SK-N-SH (cell line): Measurements from ENCODE around the gene RNF167. TPM values are rescaled to one million over a fixed set of nuclear protein-coding genes. Genes with fewer than 3 reads are reported as not detected.

ENCODE experiments used
- CTCF ChIA-PET: fragments of 300-600, 350-600 bp; formaldehyde crosslinking; extraction: SDS; loops from one replicate; lab custom pipeline; 2021; lab: Yijun Ruan, JAX
- POLR2A ChIA-PET: fragments of 350-600 bp; sonication (Branson Sonifier 250); formaldehyde crosslinking; extraction: SDS; loops from one replicate; lab custom pipeline; 2020; ENCODE audit warnings: antibody characterized with exemption, inconsistent platforms; lab: Yijun Ruan, JAX
- DNase-seq: peaks from one replicate; pipeline ENCODE4 v3.0.0; 2012
- H2AFZ ChIP-seq: fragments of 200-600 bp; sonication (generic); 2 replicates; pipeline ENCODE4 v1.8.1; 2016; ENCODE audit warnings: antibody characterized with exemption, mild to moderate bottlenecking, low read depth
- H3F3A ChIP-seq: fragments of 200-600 bp; sonication (generic); replicated peaks from 2 replicates; pipeline ENCODE3; 2016; ENCODE audit warnings: antibody characterized with exemption, mild to moderate bottlenecking; ENCODE audit not compliant: insufficient read depth
- H3K27ac ChIP-seq, 2 experiments: fragments of 200-500 bp in 1 of 2; fragments of 200-600 bp in 1 of 2; sonication (Bioruptor generic) in 1 of 2; sonication (generic), shearing (Covaris generic) in 1 of 2; 2 replicates each; pipeline versions ENCODE4 v1.5.1 to v1.6.1; 2014 to 2016; ENCODE audit warnings: low read depth in 2 of 2, inconsistent platforms in 1 of 2, low read length in 1 of 2, mild to moderate bottlenecking in 1 of 2, mixed read lengths in 1 of 2
- H3K27me3 ChIP-seq: fragments of 200-600 bp; sonication (generic), shearing (Covaris generic); 2 replicates; pipeline ENCODE4 v1.6.1; 2016; ENCODE audit warnings: mixed run types; ENCODE audit not compliant: insufficient read depth
- H3K36me3 ChIP-seq, 2 experiments: fragments of 200-500 bp in 1 of 2; fragments of 200-600 bp in 1 of 2; sonication (Bioruptor generic) in 1 of 2; sonication (generic) in 1 of 2; replicated peaks in 1 of 2; 2 replicates each; pipeline versions ENCODE3 to v1.5.1; 2014 to 2016; ENCODE audit warnings: low read length in 1 of 2, mild to moderate bottlenecking in 1 of 2; ENCODE audit not compliant: insufficient read depth in 2 of 2, control insufficient read depth in 1 of 2
- H3K4me1 ChIP-seq, 2 experiments: fragments of 200-500 bp in 1 of 2; fragments of 200-600 bp in 1 of 2; sonication (Bioruptor generic) in 1 of 2; sonication (generic), shearing (Covaris generic) in 1 of 2; 2 replicates each; pipeline versions ENCODE4 v1.5.1 to v1.6.1; 2014 to 2016; ENCODE audit warnings: low read depth in 1 of 2, low read length in 1 of 2, mixed run types in 1 of 2; ENCODE audit not compliant: insufficient read depth in 2 of 2, control insufficient read depth in 1 of 2
- H3K4me2 ChIP-seq: fragments of 200-600 bp; sonication (generic), shearing (Covaris generic); 2 replicates; pipeline ENCODE4 v1.6.1; 2017; ENCODE audit warnings: mixed run types
- H3K4me3 ChIP-seq, 2 experiments: fragments of 200-500 bp in 1 of 2; fragments of 200-600 bp in 1 of 2; sonication (Bioruptor generic) in 1 of 2; sonication (generic), shearing (Covaris generic) in 1 of 2; 2 replicates each; pipeline versions ENCODE4 v1.5.1 to v1.8.1; 2014 to 2016; ENCODE audit warnings: low read depth in 2 of 2, inconsistent platforms in 1 of 2, low read length in 1 of 2, mild to moderate bottlenecking in 1 of 2, mixed read lengths in 1 of 2, moderate library complexity in 1 of 2
- H3K79me2 ChIP-seq: fragments of 200-600 bp; sonication (generic); 2 replicates; pipeline ENCODE4 v1.8.1; 2017; ENCODE audit warnings: mild to moderate bottlenecking; ENCODE audit not compliant: insufficient read depth
- H3K9ac ChIP-seq: fragments of 200-600 bp; sonication (generic); 2 replicates; pipeline ENCODE4 v1.6.1; 2017; ENCODE audit warnings: mixed run types
- H3K9me2 ChIP-seq: fragments of 200-600 bp; sonication (generic); 2 replicates; pipeline ENCODE4 v1.6.1; 2017; ENCODE audit warnings: mixed run types
- H3K9me3 ChIP-seq: fragments of 200-600 bp; sonication (generic); 2 replicates; pipeline ENCODE4 v1.6.1; 2017; ENCODE audit warnings: mixed run types, mild to moderate bottlenecking, moderate library complexity
- H4K20me1 ChIP-seq: fragments of 200-600 bp; sonication (generic); 2 replicates; pipeline ENCODE4 v1.6.1; 2017; ENCODE audit warnings: mild to moderate bottlenecking, mixed run types; ENCODE audit not compliant: insufficient read depth
- CTCF ChIP-seq: fragments of 200-600 bp; sonication (generic); IDR thresholded peaks from 2 replicates; pipeline ENCODE4 v1.6.1; 2017; ENCODE audit warnings: antibody characterized with exemption, mild to moderate bottlenecking, moderate library complexity
- EP300 ChIP-seq, 2 experiments: IDR thresholded peaks; 2 replicates each; pipeline versions ENCODE4 v1.4.0 to v1.6.1; 2012; ENCODE audit warnings: borderline replicate concordance in 1 of 2, low read depth in 1 of 2, low read length in 1 of 2
- FOXM1 ChIP-seq: IDR thresholded peaks from 2 replicates; pipeline ENCODE4 v1.4.0; 2012; ENCODE audit warnings: low read depth, mild to moderate bottlenecking
- GATA2 ChIP-seq: sonication (generic); formaldehyde crosslinking; IDR thresholded peaks from 2 replicates; pipeline ENCODE4 v1.5.0; 2020; ENCODE audit warnings: mild to moderate bottlenecking, missing genetic modification reagents
- IRF3 ChIP-seq: fragments of 150-350 bp; IDR thresholded peaks from 2 replicates; pipeline ENCODE4 v1.6.1; 2016; ENCODE audit warnings: mild to moderate bottlenecking, low read depth, low read length
- JUND ChIP-seq: IDR thresholded peaks from 2 replicates; pipeline ENCODE4 v1.4.0; 2012
- MEF2A ChIP-seq: IDR thresholded peaks from 2 replicates; pipeline ENCODE4 v1.4.0; 2012; ENCODE audit warnings: low read depth, borderline replicate concordance
- MXI1 ChIP-seq: IDR thresholded peaks from 2 replicates; pipeline ENCODE4 v1.6.1; 2012; ENCODE audit warnings: mild to moderate bottlenecking, low read depth, low read length, improper control_type of control experiment
- NRF1 ChIP-seq: IDR thresholded peaks from 2 replicates; pipeline ENCODE4 v1.6.1; 2012; ENCODE audit warnings: low read depth, mild to moderate bottlenecking, low read length
- PBX3 ChIP-seq: IDR thresholded peaks from 2 replicates; pipeline ENCODE4; 2012
- POLR2AphosphoS5 ChIP-seq: IDR thresholded peaks from 2 replicates; pipeline ENCODE4 v1.6.1; 2012; ENCODE audit warnings: low read depth, low read length
- RCOR1 ChIP-seq: fragments of 150-350 bp; IDR thresholded peaks from 2 replicates; pipeline ENCODE4 v1.6.1; 2017; ENCODE audit warnings: antibody characterized with exemption, low read length
- RFX5 ChIP-seq: IDR thresholded peaks from 2 replicates; pipeline ENCODE4 v1.6.1; 2012; ENCODE audit warnings: mild to moderate bottlenecking, improper control_type of control experiment, low read length
- SIN3A ChIP-seq: IDR thresholded peaks from 2 replicates; pipeline ENCODE4 v1.6.1; 2012; ENCODE audit warnings: low read depth, mild to moderate bottlenecking, low read length, moderate library complexity, borderline replicate concordance
- USF1 ChIP-seq: IDR thresholded peaks from 2 replicates; pipeline ENCODE4 v1.4.0; 2012; ENCODE audit warnings: low read depth, borderline replicate concordance
- WGBS: methylation state at CpG from one replicate; pipeline ENCODE4 v1.1.6; 2017; ENCODE audit warnings: low lambda C conversion rate; 5-methylcytosine and 5-hydroxymethylcytosine counted together
- polyA plus RNA-seq, 3 experiments: library from polyadenylated mRNA; depleted of rRNA; stranded (reverse); fragments of >200 nt; gene quantifications; 2 replicates each; pipeline ENCODE4 v1.2.3, GENCODE V29; 2012

Gene RNF167
- polyA plus RNA-seq, 1 of the 3 experiments (the other 2 are of a cell fraction) = 115 TPM

- Histone ChIP-seq H2AFZ (no peak overlapping the region), H3K4me3 (no peak overlapping the region)
- TF ChIP-seq IRF3 (no peak), GATA2 (no peak), CTCF (no peak), MEF2A (no peak), RCOR1 (no peak), PBX3 (no peak), NRF1 (no peak), FOXM1 (no peak), RFX5 (no peak), EP300 (IDR thresholded peaks at IDR 0.05; ENCODE audit: borderline replicate concordance in 1 of 2, low read depth in 1 of 2, low read length in 1 of 2) (no peak), MXI1 (no peak)
- TF ChIP-seq, all 33 proteins: peak for 0
- peaks cover 16 to 35% of the 10 kb centered on the region in 2 experiments for H3K4me1 ChIP-seq
- peaks cover 71% of the 10 kb centered on the region for H3F3A ChIP-seq
- H3K4me2 ChIP-seq = peak overlapping the region; percentile 98; the same call in 1 of the 2 replicates
- no peaks in the 10 kb centered on the region for H3K9me2 ChIP-seq
- H3K27me3 ChIP-seq = no peaks in the 10 kb centered on the region
- H3K36me3 ChIP-seq = peaks cover 37 to 40% of the 10 kb centered on the region in 2 experiments
- peak overlapping the region in 1 of 2 experiments; percentile 97; a peak in 2 of 4 replicates for H3K27ac ChIP-seq
- DNase-seq = no peak
- POLR2A ChIA-PET = interaction anchor here (0.7 kb wide), 1 partner anchor 31 kb away, joined by 3 read pairs; no protein-coding TSS in a partner anchor
- H3K79me2 ChIP-seq = peaks cover 84% of the 10 kb centered on the region
- peaks cover 45% of the 10 kb centered on the region for H4K20me1 ChIP-seq
- WGBS = 70% methylated on average over 3 of the region's 3 CpGs
- H3K9ac ChIP-seq = peak overlapping the region; percentile 41; the same call in 1 of the 2 replicates
- no peaks in the 10 kb centered on the region for H3K9me3 ChIP-seq
- CTCF ChIA-PET = no interaction called here
Measured at GRCh38 chr17:4944163-4944553, 4.1 kb downstream of the RNF167 start.

- peak overlapping the region; percentile 98 for H3K4me2 ChIP-seq
- POLR2A ChIA-PET = interaction anchor here (0.6 to 4.3 kb wide), 2 partner anchors 18 to 23 kb away, joined by 3 to 32 read pairs; partner anchors contain the start of gene SPAG7
- H3K27me3 ChIP-seq = no peaks in the 10 kb centered on the region
- H3K9me2 ChIP-seq = no peaks in the 10 kb centered on the region
- H3K4me1 ChIP-seq = peaks cover 16 to 33% of the 10 kb centered on the region in 2 experiments
- H3K79me2 ChIP-seq = peaks cover 79% of the 10 kb centered on the region
- peaks cover 45% of the 10 kb centered on the region for H4K20me1 ChIP-seq
- peaks cover 37 to 40% of the 10 kb centered on the region in 2 experiments for H3K36me3 ChIP-seq
- H3K27ac ChIP-seq = peak overlapping the region; percentile 63 to 97
- H3K4me3 ChIP-seq = no peak overlapping the region; a peak in 1 of 4 replicates
- H3F3A ChIP-seq = peaks cover 73% of the 10 kb centered on the region
- no peak for DNase-seq
- CTCF ChIA-PET = interaction anchor here (0.9 kb wide), 1 partner anchor 154 kb away, joined by 3 read pairs; no protein-coding TSS in a partner anchor
- H2AFZ ChIP-seq = no peak overlapping the region
- 61% methylated on average over 6 of the region's 8 CpGs for WGBS
- TF ChIP-seq MEF2A = no peak
- TF ChIP-seq NRF1 = no peak
- TF ChIP-seq CTCF = no peak
- TF ChIP-seq SIN3A = no peak; the same call in 1 of the 2 replicates
- peak; percentile 3; the same call in 1 of the 2 replicates for TF ChIP-seq JUND
- no peak; the same call in 1 of the 2 replicates for TF ChIP-seq POLR2AphosphoS5
- TF ChIP-seq USF1 = no peak
- peak overlapping the region; percentile 41; the same call in 1 of the 2 replicates for H3K9ac ChIP-seq
- no peaks in the 10 kb centered on the region for H3K9me3 ChIP-seq
Measured at GRCh38 chr17:4944554-4945175, 4.6 kb downstream of the RNF167 start.
